ENCODE data around the gene EPHB6.

DNA sequence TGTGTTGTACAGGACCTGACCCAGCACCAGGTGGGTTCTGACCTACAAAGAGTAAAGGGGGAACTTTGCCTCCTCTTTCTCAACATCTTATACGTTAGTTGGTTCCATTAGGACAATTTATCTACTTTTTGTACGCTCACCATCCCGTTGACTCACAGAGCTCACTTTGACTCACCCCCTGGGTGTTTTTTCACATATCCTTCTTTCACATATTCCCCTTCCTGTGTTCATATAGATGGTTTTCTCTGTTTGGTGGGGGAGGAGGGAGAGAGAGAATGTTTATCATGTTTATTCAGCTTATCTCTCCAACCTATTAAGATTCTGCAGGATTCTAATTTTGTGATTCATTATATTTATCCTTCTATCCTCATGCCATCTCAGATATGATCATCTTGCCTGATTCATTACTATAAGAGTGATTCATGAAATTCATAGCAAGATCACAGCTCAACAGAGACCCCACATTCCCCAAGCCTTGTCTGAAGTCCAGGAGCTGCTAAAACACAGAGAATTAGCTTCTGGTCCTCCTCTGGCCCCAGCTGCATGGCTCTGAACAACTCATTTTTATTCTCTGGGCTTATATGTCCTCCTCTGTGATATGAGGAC is 46.9 kb upstream of the EPHB6 start:
- TF ChIP-seq, protein P1, sequence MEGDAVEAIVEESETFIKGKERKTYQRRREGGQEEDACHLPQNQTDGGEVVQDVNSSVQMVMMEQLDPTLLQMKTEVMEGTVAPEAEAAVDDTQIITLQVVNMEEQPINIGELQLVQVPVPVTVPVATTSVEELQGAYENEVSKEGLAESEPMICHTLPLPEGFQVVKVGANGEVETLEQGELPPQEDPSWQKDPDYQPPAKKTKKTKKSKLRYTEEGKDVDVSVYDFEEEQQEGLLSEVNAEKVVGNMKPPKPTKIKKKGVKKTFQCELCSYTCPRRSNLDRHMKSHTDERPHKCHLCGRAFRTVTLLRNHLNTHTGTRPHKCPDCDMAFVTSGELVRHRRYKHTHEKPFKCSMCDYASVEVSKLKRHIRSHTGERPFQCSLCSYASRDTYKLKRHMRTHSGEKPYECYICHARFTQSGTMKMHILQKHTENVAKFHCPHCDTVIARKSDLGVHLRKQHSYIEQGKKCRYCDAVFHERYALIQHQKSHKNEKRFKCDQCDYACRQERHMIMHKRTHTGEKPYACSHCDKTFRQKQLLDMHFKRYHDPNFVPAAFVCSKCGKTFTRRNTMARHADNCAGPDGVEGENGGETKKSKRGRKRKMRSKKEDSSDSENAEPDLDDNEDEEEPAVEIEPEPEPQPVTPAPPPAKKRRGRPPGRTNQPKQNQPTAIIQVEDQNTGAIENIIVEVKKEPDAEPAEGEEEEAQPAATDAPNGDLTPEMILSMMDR (conservative IDR thresholded peaks at IDR 0.05; ENCODE audit: low read length) = no peak
- no peak for TF ChIP-seq EZH2phosphoT487 (IDR thresholded peaks at IDR 0.05; ENCODE audit: borderline replicate concordance, low read depth, low read length)

All from OCI-LY7 (cell line).